ENCODE results near the gene CEP83. TPM values are rescaled to one million over a fixed set of nuclear protein-coding genes. Genes with fewer than 3 reads are reported as not detected.
A peak's percentile ranks its signal among the peaks of the same experiment; 100 is the strongest.

CEP83 gene
- total and polyA plus RNA-seq, 2 experiments from 2014 or later: 29.8 to 33.7 TPM

- H3K9me3 Mint-ChIP-seq: no peaks in the 10 kb centered on the region; the same call in 2 of the 3 replicates
- Histone ChIP-seq H3K4me1 (ENCODE audit: insufficient read depth) (peaks cover 13% of the 10 kb centered on the region), H3K27me3 (ENCODE audit: insufficient read depth) (no peaks in the 10 kb centered on the region), H2AFZ (no peak overlapping the region), H3K4me2 (no peak overlapping the region), H3F3A (replicated peaks; ENCODE audit: low read depth) (no peaks in the 10 kb centered on the region), H3K36me3 (ENCODE audit: insufficient read depth) (peaks cover 3% of the 10 kb centered on the region; the same call in 1 of the 2 replicates), H3K27ac (ENCODE audit: low read depth) (no peak overlapping the region), H3K4me3 (no peak overlapping the region), H4K20me1 (replicated peaks; ENCODE audit: insufficient read depth) (no peaks in the 10 kb centered on the region), H3K9me2 (ENCODE audit: insufficient read depth) (no peaks in the 10 kb centered on the region), H3K79me2 (replicated peaks; ENCODE audit: insufficient read depth) (no peaks in the 10 kb centered on the region)
- peaks cover 11% of the 10 kb centered on the region for H3K4me1 Mint-ChIP-seq
- H3K4me3 Mint-ChIP-seq: no peak overlapping the region
- no peak for ATAC-seq
- H3K36me3 Mint-ChIP-seq (ENCODE audit: low read depth): peaks cover 22% of the 10 kb centered on the region
- no peak for DNase-seq (ENCODE audit: low spot score)
- TF ChIP-seq CTCF (conservative IDR thresholded peaks at IDR 0.05; ENCODE audit: low read depth in 2 of 2) (peak in 1 of 2 experiments; percentile 37; a peak in 3 of 4 replicates), ETS1 (IDR thresholded peaks at IDR 0.05) (no peak), CREB1 (CRISPR knock-in tag; IDR thresholded peaks at IDR 0.05; ENCODE audit: low read depth) (no peak)
- H3K27ac Mint-ChIP-seq: no peak overlapping the region
- H3K27me3 Mint-ChIP-seq (ENCODE audit: insufficient read depth, low read depth, poor library complexity): peaks cover 6% of the 10 kb centered on the region
These were observed 130.3 kb downstream of the CEP83 start for GRCh38 chr12:94329366-94329765.

GRCh38 chr12:94327809-94328208 is 131.9 kb downstream of the CEP83 start:
- H3F3A ChIP-seq (replicated peaks; ENCODE audit: low read depth): no peaks in the 10 kb centered on the region
- no peak overlapping the region for H2AFZ ChIP-seq
- peaks cover 6% of the 10 kb centered on the region; the same call in 1 of the 3 replicates for H3K9me3 Mint-ChIP-seq
- no peak overlapping the region for H3K4me2 ChIP-seq
- H3K4me1 Mint-ChIP-seq: no peaks in the 10 kb centered on the region
- H4K20me1 ChIP-seq (replicated peaks; ENCODE audit: insufficient read depth): no peaks in the 10 kb centered on the region
- no peak for TF ChIP-seq JUNB (IDR thresholded peaks at IDR 0.05; ENCODE audit: unreplicated experiment)
- TF ChIP-seq POLR2AphosphoS5 (IDR thresholded peaks at IDR 0.05; ENCODE audit: low read depth): no peak
- TF ChIP-seq STAT1 (IDR thresholded peaks at IDR 0.05; ENCODE audit: unreplicated experiment): no peak
- TF ChIP-seq CREB1 (CRISPR knock-in tag; IDR thresholded peaks at IDR 0.05; ENCODE audit: low read depth): no peak
- TF ChIP-seq ZNF114 (CRISPR knock-in tag; IDR thresholded peaks at IDR 0.05): no peak
- no peak for TF ChIP-seq ZNF331 (CRISPR knock-in tag; IDR thresholded peaks at IDR 0.05; ENCODE audit: low read depth)
- no peak for TF ChIP-seq NANOG (IDR thresholded peaks at IDR 0.05; ENCODE audit: borderline replicate concordance)
- TF ChIP-seq EZH2 (IDR thresholded peaks at IDR 0.05; ENCODE audit: low read depth, unreplicated experiment): no peak
- no peak for TF ChIP-seq CTCF (conservative IDR thresholded peaks at IDR 0.05; ENCODE audit: low read depth in 2 of 2)
- no peaks in the 10 kb centered on the region for H3K79me2 ChIP-seq (replicated peaks; ENCODE audit: insufficient read depth)
- H3K27me3 Mint-ChIP-seq (ENCODE audit: insufficient read depth, low read depth, poor library complexity): peaks cover 6% of the 10 kb centered on the region
- H3K27ac ChIP-seq (ENCODE audit: low read depth): no peak overlapping the region
- no peak for DNase-seq (ENCODE audit: low spot score)
- H3K9me2 ChIP-seq (ENCODE audit: insufficient read depth): no peaks in the 10 kb centered on the region
- no peak for ATAC-seq
- H3K4me3 ChIP-seq: no peak overlapping the region
- H3K27me3 ChIP-seq (ENCODE audit: insufficient read depth): no peaks in the 10 kb centered on the region
- H3K36me3 ChIP-seq (ENCODE audit: insufficient read depth): peaks cover 8% of the 10 kb centered on the region; the same call in 1 of the 2 replicates
- H3K4me3 Mint-ChIP-seq: no peak overlapping the region
- H3K27ac Mint-ChIP-seq: no peak overlapping the region
- no peaks in the 10 kb centered on the region for H3K4me1 ChIP-seq (ENCODE audit: insufficient read depth)
- H3K36me3 Mint-ChIP-seq (ENCODE audit: low read depth): peaks cover 34% of the 10 kb centered on the region

Data from GM23338 (cell line).